ENCODE results near the gene ANXA4.

DNA sequence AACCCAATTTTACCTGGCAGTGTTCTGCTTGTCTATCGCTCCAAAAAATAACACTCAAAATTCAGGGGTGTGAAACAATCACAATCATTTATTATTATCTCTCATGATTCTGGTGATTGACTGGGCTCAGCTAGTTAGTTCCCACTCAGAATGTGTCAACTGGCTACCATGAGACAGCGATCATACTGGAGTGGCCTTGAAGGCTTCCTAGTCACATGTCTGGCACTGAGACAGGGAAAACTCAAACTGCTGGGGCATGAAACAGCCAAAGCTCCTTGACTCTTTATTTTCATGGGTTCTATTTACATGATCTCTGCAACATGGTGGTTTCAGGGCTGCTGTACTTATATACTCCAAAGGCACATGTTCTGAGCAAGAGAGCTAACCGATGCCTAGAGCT is 6.2 kb upstream of the ANXA4 start:
- TF ChIP-seq, protein P1, sequence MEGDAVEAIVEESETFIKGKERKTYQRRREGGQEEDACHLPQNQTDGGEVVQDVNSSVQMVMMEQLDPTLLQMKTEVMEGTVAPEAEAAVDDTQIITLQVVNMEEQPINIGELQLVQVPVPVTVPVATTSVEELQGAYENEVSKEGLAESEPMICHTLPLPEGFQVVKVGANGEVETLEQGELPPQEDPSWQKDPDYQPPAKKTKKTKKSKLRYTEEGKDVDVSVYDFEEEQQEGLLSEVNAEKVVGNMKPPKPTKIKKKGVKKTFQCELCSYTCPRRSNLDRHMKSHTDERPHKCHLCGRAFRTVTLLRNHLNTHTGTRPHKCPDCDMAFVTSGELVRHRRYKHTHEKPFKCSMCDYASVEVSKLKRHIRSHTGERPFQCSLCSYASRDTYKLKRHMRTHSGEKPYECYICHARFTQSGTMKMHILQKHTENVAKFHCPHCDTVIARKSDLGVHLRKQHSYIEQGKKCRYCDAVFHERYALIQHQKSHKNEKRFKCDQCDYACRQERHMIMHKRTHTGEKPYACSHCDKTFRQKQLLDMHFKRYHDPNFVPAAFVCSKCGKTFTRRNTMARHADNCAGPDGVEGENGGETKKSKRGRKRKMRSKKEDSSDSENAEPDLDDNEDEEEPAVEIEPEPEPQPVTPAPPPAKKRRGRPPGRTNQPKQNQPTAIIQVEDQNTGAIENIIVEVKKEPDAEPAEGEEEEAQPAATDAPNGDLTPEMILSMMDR (conservative IDR thresholded peaks at IDR 0.05 in 1 of 2, IDR thresholded peaks at IDR 0.05 in 1 of 2; ENCODE audit: extremely low read depth in 1 of 2, insufficient read depth in 1 of 2, low read depth in 1 of 2, low read length in 2 of 2), result no peak
- no peak for TF ChIP-seq EZH2 (IDR thresholded peaks at IDR 0.05; ENCODE audit: borderline replicate concordance, low read length)

Measured in mammary epithelial cell (primary cell).